HG03139 (cell line): ENCODE data around the gene CWC25.
"Not testable (repeated sequence)": the region's sequence is repeated elsewhere in the genome, so short reads cannot be mapped to it uniquely, and the experiment has no call there.

Experiments
- ATAC-seq: cut with Tn5 transposase; IDR thresholded peaks from one replicate; pipeline ENCODE4 v1.9.1; 2021; ENCODE audit not compliant: unreplicated experiment

The CWC25 gene

GRCh38 chr17:38824899-38825761, at the start of gene CWC25:
TSS of gene CWC25 (minus strand) at chr17:38825321. CDS start at chr17:38825183, 138 bp downstream.
- peak; percentile 70 for ATAC-seq

GRCh38 chr17:38873640-38874380, 48.7 kb upstream of the CWC25 start:
- no peak for ATAC-seq

- no peak for ATAC-seq
These were observed 47.7 kb upstream of the CWC25 start for GRCh38 chr17:38872671-38873385.

- ATAC-seq = no peak
These were observed 46.9 kb upstream of the CWC25 start for GRCh38 chr17:38872027-38872511.

- no peak for ATAC-seq
These were observed 46.3 kb upstream of the CWC25 start for GRCh38 chr17:38871247-38872015.

GRCh38 chr17:38870259-38871165, 45.4 kb upstream of the CWC25 start:
- ATAC-seq = no peak

- ATAC-seq = peak; percentile 35
These were observed 44.6 kb upstream of the CWC25 start, which contains the start of gene LASP1 for GRCh38 chr17:38869526-38870258. TSS of gene LASP1 (plus strand) at chr17:38870058. CDS start at chr17:38870190, 132 bp downstream.

- peak; percentile 29 for ATAC-seq
These were observed 43.9 kb upstream of the CWC25 start for GRCh38 chr17:38868817-38869525.

GRCh38 chr17:38867968-38868816, 43.1 kb upstream of the CWC25 start:
- no peak for ATAC-seq

- no peak for ATAC-seq
These were observed 42.3 kb upstream of the CWC25 start for GRCh38 chr17:38867179-38867967.

GRCh38 chr17:38864636-38865398, 39.7 kb upstream of the CWC25 start:
- ATAC-seq = no peak

- no peak for ATAC-seq
These were observed 36.3 kb upstream of the CWC25 start for GRCh38 chr17:38861399-38861843.

GRCh38 chr17:38857271-38857670, 32.1 kb upstream of the CWC25 start:
- no peak for ATAC-seq

GRCh38 chr17:38855101-38855714, 30.1 kb upstream of the CWC25 start:
- not testable (repeated sequence) for ATAC-seq
